ENCODE measurements around the gene TFCP2.

TFCP2 gene

GRCh38 chr12:51196547-51196946, 23.6 kb upstream of the TFCP2 start:
- DNase-seq = no peak

- no peak for DNase-seq
Measured at GRCh38 chr12:51195841-51196240, 22.9 kb upstream of the TFCP2 start.

- no peak for DNase-seq
Measured at GRCh38 chr12:51192284-51192671, 19.3 kb upstream of the TFCP2 start.

GRCh38 chr12:51191516-51192283, 18.8 kb upstream of the TFCP2 start:
- no peak for DNase-seq

GRCh38 chr12:51190820-51191219, 17.9 kb upstream of the TFCP2 start:
- no peak for DNase-seq

- no peak for DNase-seq
Measured at GRCh38 chr12:51189790-51190355, 16.9 kb upstream of the TFCP2 start.

GRCh38 chr12:51188359-51189051, 15.6 kb upstream of the TFCP2 start:
- peak; percentile 31 for DNase-seq

GRCh38 chr12:51187370-51187987, 14.5 kb upstream of the TFCP2 start:
- DNase-seq = no peak

GRCh38 chr12:51186465-51187085, 13.6 kb upstream of the TFCP2 start:
- DNase-seq = no peak

GRCh38 chr12:51185171-51185717, 12.3 kb upstream of the TFCP2 start:
- DNase-seq = no peak

GRCh38 chr12:51183816-51184215, 10.9 kb upstream of the TFCP2 start:
- DNase-seq = peak; percentile 68

- DNase-seq = no peak
Measured at GRCh38 chr12:51183349-51183748, 10.4 kb upstream of the TFCP2 start.

- no peak for DNase-seq
Measured at GRCh38 chr12:51181558-51181957, 8.6 kb upstream of the TFCP2 start.

GRCh38 chr12:51177897-51178296, 5.0 kb upstream of the TFCP2 start:
- DNase-seq = no peak

- no peak for DNase-seq
Measured at GRCh38 chr12:51174501-51174900, 1.6 kb upstream of the TFCP2 start.

GRCh38 chr12:51171884-51172514, 936 bp downstream of the TFCP2 start:
- DNase-seq = peak; percentile 54

- DNase-seq = no peak
Measured at GRCh38 chr12:51163795-51164194, 9.1 kb downstream of the TFCP2 start.

- DNase-seq = no peak
Measured at GRCh38 chr12:51162217-51162616, 10.7 kb downstream of the TFCP2 start.

GRCh38 chr12:51160814-51161459, 12.0 kb downstream of the TFCP2 start:
- no peak for DNase-seq

- no peak for DNase-seq
Measured at GRCh38 chr12:51156245-51156765, 16.6 kb downstream of the TFCP2 start.

GRCh38 chr12:51152953-51153352, 20.0 kb downstream of the TFCP2 start:
- no peak for DNase-seq

- DNase-seq = no peak
Measured at GRCh38 chr12:51150777-51151176, 22.2 kb downstream of the TFCP2 start.
